Right atrium auricular region (tissue), 2 donors: ENCODE results near the gene ASTN2. TPM values are rescaled to one million over a fixed set of nuclear protein-coding genes. Genes with fewer than 3 reads are reported as not detected.

Source experiments
- DNase-seq: peaks from one replicate; pipeline ENCODE4 v3.0.0-alpha.2; 2019; ENCODE audit warnings: low spot score
- H3K27ac ChIP-seq, 2 donors: fragments of 200-600 bp; sonication (generic); 1 replicate in 1 of 2; 2 replicates in 1 of 2; pipeline ENCODE4 v1.5.1; 2016 to 2019
- H3K27me3 ChIP-seq, 2 donors: fragments of 200-600 bp; sonication (generic); one replicate each; pipeline versions ENCODE4 v1.5.1 to v1.6.0; 2017 to 2019
- H3K36me3 ChIP-seq: fragments of 200-600 bp; sonication (generic); one replicate; pipeline ENCODE4 v1.5.1; 2016
- H3K4me1 ChIP-seq, 2 donors: fragments of 200-600 bp; sonication (generic); one replicate each; pipeline versions ENCODE4 v1.5.1 to v1.6.0; 2017 to 2019
- H3K4me3 ChIP-seq, 2 donors: fragments of 200-600 bp; sonication (generic); 1 replicate in 1 of 2; 2 replicates in 1 of 2; pipeline ENCODE4 v1.5.1; 2017 to 2019; ENCODE audit warnings: mild to moderate bottlenecking in 1 of 2, moderate library complexity in 1 of 2
- H3K9me3 ChIP-seq, 2 donors: fragments of 200-600 bp; sonication (generic); one replicate each; pipeline ENCODE4 v1.5.1; 2019
- CTCF ChIP-seq, 2 donors: fragments of 200-600 bp; sonication (generic); IDR thresholded peaks; one replicate each; pipeline ENCODE4 v1.5.1; 2019; ENCODE audit warnings: antibody characterized with exemption in 2 of 2
- total RNA-seq, 2 donors: library from RNA; depleted of rRNA; stranded (reverse); fragments of >200 nt; gene quantifications; one replicate each; pipeline ENCODE4 v1.1.0, GENCODE V29; 2016

Gene ASTN2
- total RNA-seq, 2 donors from 2014 or later: 11.1 to 32.2 TPM

GRCh38 chr9:117084221-117084620, 330.6 kb downstream of the ASTN2 start:
- no peak for TF ChIP-seq CTCF (IDR thresholded peaks at IDR 0.05)
- Histone ChIP-seq H3K27me3 (no peaks in the 10 kb centered on the region), H3K9me3 (no peaks in the 10 kb centered on the region), H3K36me3 (no peaks in the 10 kb centered on the region), H3K4me1 (no peaks in the 10 kb centered on the region), H3K27ac (no peak overlapping the region), H3K4me3 (no peak overlapping the region)
- DNase-seq: no peak

GRCh38 chr9:117083559-117083958, 331.3 kb downstream of the ASTN2 start:
- Histone ChIP-seq H3K27me3 (no peaks in the 10 kb centered on the region), H3K36me3 (no peaks in the 10 kb centered on the region), H3K4me1 (no peaks in the 10 kb centered on the region), H3K9me3 (no peaks in the 10 kb centered on the region), H3K4me3 (no peak overlapping the region), H3K27ac (no peak overlapping the region)
- TF ChIP-seq CTCF (IDR thresholded peaks at IDR 0.05): no peak
- DNase-seq: no peak

GRCh38 chr9:117081641-117082317, 333.1 kb downstream of the ASTN2 start:
- no peak overlapping the region for H3K27ac ChIP-seq
- H3K36me3 ChIP-seq: no peaks in the 10 kb centered on the region
- no peaks in the 10 kb centered on the region for H3K4me1 ChIP-seq
- no peaks in the 10 kb centered on the region for H3K27me3 ChIP-seq
- H3K4me3 ChIP-seq: no peak overlapping the region
- no peaks in the 10 kb centered on the region for H3K9me3 ChIP-seq
- no peak for TF ChIP-seq CTCF (IDR thresholded peaks at IDR 0.05)
- DNase-seq: no peak

- no peak for DNase-seq
- Histone ChIP-seq H3K4me1 (no peaks in the 10 kb centered on the region), H3K27me3 (no peaks in the 10 kb centered on the region), H3K36me3 (no peaks in the 10 kb centered on the region), H3K4me3 (no peak overlapping the region), H3K9me3 (no peaks in the 10 kb centered on the region), H3K27ac (no peak overlapping the region)
- no peak for TF ChIP-seq CTCF (IDR thresholded peaks at IDR 0.05)
Observed at GRCh38 chr9:117080765-117081390, 334.0 kb downstream of the ASTN2 start.

- TF ChIP-seq CTCF (IDR thresholded peaks at IDR 0.05): no peak
- H3K27ac ChIP-seq: no peak overlapping the region
- H3K36me3 ChIP-seq: no peaks in the 10 kb centered on the region
- H3K9me3 ChIP-seq: no peaks in the 10 kb centered on the region
- H3K27me3 ChIP-seq: no peaks in the 10 kb centered on the region
- DNase-seq: no peak
- H3K4me1 ChIP-seq: no peaks in the 10 kb centered on the region
- no peak overlapping the region for H3K4me3 ChIP-seq
Observed at GRCh38 chr9:117076571-117077290, 338.1 kb downstream of the ASTN2 start.
